ENCODE data around the gene CREB3L1.

CREB3L1 gene

DNA sequence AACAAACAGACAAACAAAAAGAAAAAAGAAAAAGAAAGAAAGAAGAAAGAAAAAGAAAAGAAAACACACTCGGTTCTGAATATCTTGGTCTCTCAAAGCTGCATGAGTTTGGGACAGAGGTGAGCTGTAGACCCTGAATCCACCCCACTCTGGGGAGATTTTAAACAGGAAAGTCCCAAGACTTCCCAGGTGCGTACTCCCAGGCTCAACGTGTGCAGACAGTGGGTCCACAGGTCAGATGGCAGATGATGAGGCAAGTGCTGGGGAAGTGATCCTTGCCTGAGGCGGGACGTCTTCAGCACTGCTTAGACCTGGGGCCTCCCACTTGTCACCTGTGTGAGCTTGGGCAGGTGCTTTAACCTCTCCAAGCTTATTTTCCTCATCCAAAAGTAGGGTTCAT, 9.3 kb downstream of the CREB3L1 start:
- H3K36me3 ChIP-seq = no peaks in the 10 kb centered on the region
- no peak overlapping the region for H3K4me3 ChIP-seq (ENCODE audit: low read depth, low read length)
- H3K27me3 ChIP-seq (ENCODE audit: insufficient read depth, low read depth, severe bottlenecking) = no peaks in the 10 kb centered on the region
- TF ChIP-seq, protein P1, sequence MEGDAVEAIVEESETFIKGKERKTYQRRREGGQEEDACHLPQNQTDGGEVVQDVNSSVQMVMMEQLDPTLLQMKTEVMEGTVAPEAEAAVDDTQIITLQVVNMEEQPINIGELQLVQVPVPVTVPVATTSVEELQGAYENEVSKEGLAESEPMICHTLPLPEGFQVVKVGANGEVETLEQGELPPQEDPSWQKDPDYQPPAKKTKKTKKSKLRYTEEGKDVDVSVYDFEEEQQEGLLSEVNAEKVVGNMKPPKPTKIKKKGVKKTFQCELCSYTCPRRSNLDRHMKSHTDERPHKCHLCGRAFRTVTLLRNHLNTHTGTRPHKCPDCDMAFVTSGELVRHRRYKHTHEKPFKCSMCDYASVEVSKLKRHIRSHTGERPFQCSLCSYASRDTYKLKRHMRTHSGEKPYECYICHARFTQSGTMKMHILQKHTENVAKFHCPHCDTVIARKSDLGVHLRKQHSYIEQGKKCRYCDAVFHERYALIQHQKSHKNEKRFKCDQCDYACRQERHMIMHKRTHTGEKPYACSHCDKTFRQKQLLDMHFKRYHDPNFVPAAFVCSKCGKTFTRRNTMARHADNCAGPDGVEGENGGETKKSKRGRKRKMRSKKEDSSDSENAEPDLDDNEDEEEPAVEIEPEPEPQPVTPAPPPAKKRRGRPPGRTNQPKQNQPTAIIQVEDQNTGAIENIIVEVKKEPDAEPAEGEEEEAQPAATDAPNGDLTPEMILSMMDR (IDR thresholded peaks at IDR 0.05; ENCODE audit: low read depth, low read length) = no peak
- DNase-seq = no peak
- no peak overlapping the region for H3K27ac ChIP-seq
- H3K9me3 ChIP-seq (ENCODE audit: severe bottlenecking) = no peaks in the 10 kb centered on the region

DNA sequence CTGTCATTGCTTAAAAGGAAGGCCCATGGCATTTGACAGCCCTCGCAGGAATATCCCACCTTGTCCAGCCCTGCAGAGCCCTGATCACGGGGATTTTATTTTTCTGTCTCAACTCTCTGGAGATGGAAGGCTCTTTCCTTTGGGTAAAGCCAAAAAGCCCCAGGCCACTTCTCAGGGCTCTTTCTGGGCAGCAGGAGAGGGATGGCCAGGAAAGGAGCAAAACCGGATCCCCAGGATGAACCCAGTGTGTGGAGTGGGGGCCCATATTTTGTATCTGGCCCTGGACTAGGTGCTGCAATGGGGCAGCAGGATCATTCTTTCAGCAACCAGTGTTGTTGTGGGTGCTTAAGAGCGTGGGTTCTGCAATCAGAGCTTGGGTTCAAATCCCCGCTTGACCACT, 11.0 kb downstream of the CREB3L1 start:
- Histone ChIP-seq H3K36me3 (no peaks in the 10 kb centered on the region), H3K9me3 (ENCODE audit: severe bottlenecking) (no peaks in the 10 kb centered on the region), H3K4me3 (ENCODE audit: low read depth, low read length) (no peak overlapping the region), H3K27me3 (ENCODE audit: insufficient read depth, low read depth, severe bottlenecking) (no peaks in the 10 kb centered on the region), H3K27ac (no peak overlapping the region)
- no peak for DNase-seq
- TF ChIP-seq, protein P1 (IDR thresholded peaks at IDR 0.05; ENCODE audit: low read depth, low read length) = no peak

DNA sequence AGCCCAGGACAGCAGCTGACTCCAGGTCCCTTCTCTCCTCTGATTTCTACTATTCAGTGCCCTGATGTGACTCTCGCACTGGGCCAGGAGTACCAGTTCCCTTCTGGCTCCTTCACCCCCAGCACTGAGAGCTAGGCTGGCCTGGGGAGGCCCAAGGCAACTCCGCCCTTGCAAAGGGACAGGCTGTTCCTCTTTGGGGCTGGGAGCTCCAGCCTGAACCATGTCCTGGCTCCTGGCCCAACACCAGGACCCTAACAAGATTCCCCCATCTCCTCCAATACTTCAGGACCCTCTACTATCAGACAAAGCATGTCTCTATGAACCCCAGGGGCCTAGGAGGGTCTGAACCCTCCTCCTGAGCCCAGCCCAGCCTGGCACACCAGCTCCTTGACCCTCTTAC, 12.5 kb downstream of the CREB3L1 start:
- Histone ChIP-seq H3K27me3 (ENCODE audit: insufficient read depth, low read depth, severe bottlenecking) (no peaks in the 10 kb centered on the region), H3K9me3 (ENCODE audit: severe bottlenecking) (no peaks in the 10 kb centered on the region), H3K36me3 (no peaks in the 10 kb centered on the region), H3K4me3 (ENCODE audit: low read depth, low read length) (no peak overlapping the region), H3K27ac (no peak overlapping the region)
- TF ChIP-seq, protein P1 (IDR thresholded peaks at IDR 0.05; ENCODE audit: low read depth, low read length) = no peak
- DNase-seq = no peak

DNA sequence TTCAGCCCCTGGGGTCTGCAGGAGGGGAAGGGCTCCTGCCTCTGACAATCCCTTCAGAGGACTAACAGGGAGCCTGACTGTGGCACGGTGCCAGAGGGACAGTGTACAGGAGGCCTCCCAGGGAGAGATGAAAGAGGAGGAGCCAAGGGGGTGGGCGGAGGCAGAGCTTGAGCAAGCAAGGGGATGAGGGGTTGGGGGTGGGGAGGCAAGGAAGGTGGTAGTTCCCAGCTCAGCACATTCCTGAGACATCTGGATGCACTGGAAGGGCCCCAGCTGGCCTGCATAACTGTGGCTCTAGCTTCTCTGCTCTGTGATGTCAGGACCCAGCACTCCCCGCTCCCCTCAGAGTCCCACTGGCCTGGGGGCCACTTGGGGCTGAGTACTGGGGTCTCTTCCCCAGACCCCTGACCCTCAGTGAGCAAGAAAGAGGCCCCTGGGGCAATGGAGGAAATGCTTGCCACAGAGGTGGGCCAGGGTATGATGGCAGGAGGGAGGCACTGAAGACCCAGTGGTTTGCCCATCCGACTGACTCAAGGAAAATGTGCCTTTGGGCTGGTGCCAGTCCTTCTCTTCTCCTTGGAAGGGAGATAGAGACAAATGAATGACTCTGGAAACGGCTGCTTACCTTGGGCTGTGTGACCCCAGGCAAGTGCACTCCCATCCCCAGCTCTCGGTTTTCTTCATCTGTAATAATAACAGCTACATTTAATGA, 13.3 kb downstream of the CREB3L1 start:
- H3K4me3 ChIP-seq (ENCODE audit: low read depth, low read length) = no peak overlapping the region
- peak; percentile 56 for DNase-seq
- H3K27ac ChIP-seq = no peak overlapping the region
- TF ChIP-seq, protein P1 (IDR thresholded peaks at IDR 0.05; ENCODE audit: low read depth, low read length) = no peak
- H3K9me3 ChIP-seq (ENCODE audit: severe bottlenecking) = no peaks in the 10 kb centered on the region
- H3K27me3 ChIP-seq (ENCODE audit: insufficient read depth, low read depth, severe bottlenecking) = no peaks in the 10 kb centered on the region
- no peaks in the 10 kb centered on the region for H3K36me3 ChIP-seq

DNA sequence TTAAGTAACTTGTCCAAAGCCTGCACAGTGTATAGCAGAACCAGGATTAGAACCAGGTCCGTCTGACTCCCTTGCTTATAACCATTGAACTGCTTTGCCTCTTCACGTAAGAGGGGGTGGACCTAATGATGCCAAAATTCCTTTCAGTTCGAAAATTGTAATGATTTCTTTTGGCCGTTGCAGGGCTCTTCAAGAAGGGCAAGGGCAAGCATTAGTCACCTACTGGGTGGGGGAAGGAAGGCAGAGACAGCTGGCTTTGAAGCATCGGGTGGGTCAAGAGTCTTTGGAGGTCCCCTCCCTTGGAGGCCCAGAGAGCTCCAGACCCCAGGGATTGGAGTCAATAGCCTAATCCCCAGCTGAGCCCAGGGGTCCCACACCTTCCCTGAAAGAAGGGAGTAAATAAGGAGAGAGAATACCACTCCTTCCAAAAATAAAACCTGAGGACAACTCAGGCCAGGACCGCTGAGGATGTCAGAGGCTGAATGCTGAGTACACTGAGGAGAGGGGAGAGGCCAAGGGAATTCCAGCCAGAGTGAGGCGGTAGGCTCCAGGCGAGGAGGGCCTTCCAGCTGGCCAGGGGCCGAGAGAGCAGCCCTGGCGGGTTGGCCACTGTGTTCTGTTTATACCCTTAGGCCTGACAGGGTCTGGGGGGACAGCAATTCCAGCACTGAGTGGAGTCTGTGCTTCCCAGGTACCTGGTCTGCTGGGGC, 14.1 kb downstream of the CREB3L1 start:
- no peaks in the 10 kb centered on the region for H3K27me3 ChIP-seq (ENCODE audit: insufficient read depth, low read depth, severe bottlenecking)
- no peaks in the 10 kb centered on the region for H3K36me3 ChIP-seq
- H3K4me3 ChIP-seq (ENCODE audit: low read depth, low read length) = no peak overlapping the region
- H3K9me3 ChIP-seq (ENCODE audit: severe bottlenecking) = no peaks in the 10 kb centered on the region
- H3K27ac ChIP-seq = no peak overlapping the region
- DNase-seq = no peak
- TF ChIP-seq, protein P1 (IDR thresholded peaks at IDR 0.05; ENCODE audit: low read depth, low read length) = no peak
